GM21528 (cell line): ENCODE data around the gene RELT.
"Not testable (repeated sequence)": the region's sequence is repeated elsewhere in the genome, so short reads cannot be mapped to it uniquely, and the experiment has no call there.

Experiments
- ATAC-seq: cut with Tn5 transposase; IDR thresholded peaks from one replicate; pipeline ENCODE4 v1.9.1; 2021; ENCODE audit warnings: mild to moderate bottlenecking, moderate library complexity; ENCODE audit not compliant: unreplicated experiment, low FRiP score

The RELT gene

DNA sequence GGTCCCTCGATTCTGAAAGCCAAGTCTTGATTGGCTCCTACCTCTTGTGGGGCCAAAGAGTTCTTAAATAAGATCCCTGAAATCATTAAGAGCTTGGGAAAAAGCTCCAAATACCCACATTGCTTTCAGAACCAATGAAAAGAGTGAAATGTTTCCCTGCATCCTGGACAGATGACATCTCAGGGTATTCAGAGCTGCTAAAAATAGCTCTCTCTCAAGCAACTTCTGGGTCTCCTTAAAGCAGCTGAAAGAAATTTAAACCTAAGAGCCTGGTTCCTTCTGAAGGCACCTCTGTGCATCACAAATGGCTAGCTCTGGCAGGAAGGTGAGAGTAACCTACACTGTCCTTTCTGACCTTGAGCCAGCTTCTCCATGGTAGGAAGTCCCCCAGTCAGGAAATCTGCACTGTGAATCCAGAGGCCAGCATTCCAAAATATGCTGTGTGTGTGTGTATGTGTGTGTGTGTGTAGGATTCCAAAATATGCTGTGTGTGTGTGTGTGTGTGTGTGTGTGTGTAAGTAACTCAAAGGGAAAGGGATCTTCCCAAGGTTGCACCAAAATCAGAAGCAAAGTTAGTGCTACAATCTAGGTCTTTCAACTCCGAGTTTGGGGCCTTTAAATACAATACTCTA is 50.1 kb downstream of the RELT start:
- ATAC-seq = no peak

DNA sequence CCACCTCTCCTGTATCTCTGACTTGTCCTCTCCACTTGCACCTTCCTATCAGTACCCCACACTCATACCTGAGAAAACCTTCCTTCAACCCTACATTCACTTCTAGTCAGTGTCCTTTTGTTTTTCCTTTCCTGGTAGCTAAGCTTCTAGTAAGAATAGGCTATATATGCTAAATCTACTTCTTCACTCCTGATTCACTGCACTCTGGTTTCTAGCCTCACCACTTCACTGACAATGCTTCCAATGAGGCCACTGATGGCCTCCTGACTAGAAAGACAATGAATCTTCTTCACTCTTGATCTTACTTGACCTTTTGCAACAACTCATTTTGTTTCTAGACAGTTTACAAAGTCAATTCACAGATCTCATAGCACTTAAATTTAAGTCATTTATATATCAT is 52.0 kb downstream of the RELT start:
- ATAC-seq = no peak

DNA sequence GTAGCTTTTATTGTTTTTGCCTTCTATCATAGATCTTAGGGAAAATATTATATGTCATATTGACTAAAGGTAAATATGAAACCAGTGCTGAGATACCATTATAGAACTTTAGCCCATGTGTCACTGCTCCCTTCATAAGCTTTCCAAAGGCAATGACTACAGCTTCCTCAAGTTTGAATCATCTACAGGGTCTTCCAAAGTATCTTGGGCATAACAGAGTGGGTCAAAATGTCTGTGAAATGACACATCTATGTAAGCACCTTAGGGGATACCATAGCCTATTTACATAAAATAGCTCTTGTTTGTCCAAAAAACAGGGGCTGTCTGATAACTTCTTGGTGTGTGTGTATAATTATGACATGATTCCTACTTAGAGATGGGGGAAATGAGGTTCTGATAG is 52.5 kb downstream of the RELT start:
- ATAC-seq = no peak

DNA sequence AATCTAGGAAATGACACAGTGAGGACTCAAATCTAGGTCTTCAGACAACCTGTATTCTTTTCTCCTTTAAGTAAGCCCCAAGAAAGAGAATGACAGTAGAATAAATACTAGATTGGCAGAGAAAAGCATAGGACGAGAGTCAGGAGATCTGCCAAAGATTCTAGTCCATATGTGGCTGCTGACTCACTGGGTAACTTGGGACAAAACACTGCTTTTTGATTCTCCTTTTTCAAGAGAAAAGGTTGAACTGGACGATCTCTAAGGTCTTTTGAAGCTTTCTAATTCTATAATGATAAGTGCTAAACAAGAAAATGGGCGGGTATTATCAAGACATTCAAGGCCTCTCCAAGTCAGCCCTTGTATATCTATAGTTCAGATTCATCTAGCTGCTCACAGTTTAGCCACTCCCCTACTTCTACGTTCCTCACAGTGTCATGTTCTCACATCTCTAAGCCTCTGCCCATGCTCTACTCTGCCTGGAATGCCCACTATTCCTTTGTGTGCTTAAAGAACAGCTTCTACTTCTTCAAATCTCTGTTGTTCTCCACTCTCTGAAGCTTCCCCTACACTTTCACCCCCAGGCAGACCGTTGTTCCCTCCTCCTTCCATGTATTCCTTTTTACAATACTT is 53.0 kb downstream of the RELT start:
- no peak for ATAC-seq

DNA sequence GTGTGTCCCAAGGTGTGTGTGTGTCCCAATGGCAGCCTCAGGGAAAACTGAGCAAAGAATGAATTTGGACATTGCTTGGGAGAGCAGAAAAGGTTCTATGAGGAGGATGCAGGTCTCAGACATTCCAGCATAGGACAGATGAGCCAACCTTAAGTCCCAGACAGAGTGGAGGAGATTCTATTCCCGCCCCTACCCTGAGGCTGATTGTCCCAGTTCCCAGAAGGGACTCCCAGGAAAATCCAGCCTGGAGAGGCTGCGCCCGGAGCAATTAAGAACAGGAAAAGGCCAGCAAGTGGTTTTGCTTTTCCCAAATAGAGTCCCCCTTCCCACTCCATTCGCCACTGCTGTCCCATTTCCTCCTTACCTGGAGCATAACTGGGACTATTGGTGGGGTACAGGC is 54.1 kb downstream of the RELT start:
- no peak for ATAC-seq

DNA sequence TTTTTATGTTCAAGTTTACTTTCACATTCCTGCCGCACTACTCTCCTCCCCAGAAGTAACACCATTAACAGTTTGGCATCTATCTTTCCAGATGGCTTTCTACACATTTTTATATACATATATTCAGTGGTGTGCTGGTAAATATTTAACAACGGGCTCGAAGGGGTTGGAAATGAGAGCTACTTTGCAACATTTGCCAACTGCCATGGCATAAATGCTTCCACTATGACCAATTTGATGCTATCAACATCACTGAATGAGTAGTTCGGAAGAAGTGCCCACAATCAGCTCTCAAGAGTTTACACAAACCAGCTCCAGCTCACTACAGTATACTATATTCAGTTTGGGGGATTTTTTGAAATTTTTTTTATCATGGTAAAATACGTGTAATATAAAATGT is 55.2 kb downstream of the RELT start:
- no peak for ATAC-seq

DNA sequence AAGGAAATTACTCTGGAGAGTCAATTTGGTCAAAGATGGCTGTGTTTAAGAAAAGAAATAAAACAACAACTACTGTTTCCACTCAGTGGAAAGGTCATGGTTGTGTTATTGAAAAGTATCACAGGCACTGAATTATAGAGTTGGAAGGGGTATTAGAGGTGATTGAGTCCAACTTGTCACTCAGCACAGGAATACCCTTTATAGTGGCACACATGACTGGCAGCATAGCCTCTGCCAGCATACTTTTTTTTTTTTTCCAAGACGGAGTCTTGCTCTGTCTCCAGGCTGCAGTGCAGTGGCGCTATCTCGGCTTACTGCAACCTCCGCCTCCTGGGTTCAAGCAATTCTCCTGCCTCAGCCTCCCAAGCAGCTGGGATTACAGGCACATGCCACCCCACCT is 60.7 kb downstream of the RELT start:
- not testable (repeated sequence) for ATAC-seq

DNA sequence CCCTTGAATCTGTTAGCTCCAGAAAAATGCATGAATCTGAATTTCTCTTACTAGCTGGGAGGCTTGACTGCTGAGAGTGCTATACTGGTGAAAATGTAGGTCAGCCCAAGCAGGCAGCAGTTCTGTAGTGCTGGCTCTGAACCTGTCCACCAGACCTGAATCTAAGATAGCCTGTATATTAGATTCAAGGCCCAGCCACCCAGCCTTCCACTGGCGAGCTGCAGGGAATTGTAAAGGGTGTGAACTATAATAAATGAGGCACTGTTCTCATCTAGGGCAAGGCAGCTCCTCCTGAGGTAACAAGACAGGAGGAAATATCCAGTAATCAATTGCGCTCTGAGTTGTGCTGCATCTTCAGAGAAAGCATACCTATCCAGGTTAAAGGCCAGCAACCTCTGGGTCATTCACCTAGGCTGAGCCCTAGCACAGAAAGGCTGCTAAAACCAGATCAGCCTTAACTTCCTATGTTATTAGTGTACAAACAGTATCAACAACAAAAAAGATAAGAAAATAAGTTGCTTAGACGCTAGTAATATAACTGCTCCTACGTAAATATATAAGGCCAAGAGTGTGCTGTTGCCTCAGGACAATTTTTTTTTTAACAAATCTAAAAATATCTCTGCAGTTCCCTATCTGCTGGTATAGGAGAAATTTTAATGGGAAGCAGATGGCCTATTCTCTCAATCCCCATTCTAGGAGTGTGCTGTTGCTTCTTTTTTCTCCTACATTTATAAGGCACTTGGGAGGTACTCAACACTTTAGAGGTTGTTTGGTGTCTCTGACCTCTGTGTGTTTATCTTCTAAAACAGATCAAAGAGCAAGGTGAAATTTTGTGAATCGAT is 63.0 kb downstream of the RELT start:
- ATAC-seq = no peak

DNA sequence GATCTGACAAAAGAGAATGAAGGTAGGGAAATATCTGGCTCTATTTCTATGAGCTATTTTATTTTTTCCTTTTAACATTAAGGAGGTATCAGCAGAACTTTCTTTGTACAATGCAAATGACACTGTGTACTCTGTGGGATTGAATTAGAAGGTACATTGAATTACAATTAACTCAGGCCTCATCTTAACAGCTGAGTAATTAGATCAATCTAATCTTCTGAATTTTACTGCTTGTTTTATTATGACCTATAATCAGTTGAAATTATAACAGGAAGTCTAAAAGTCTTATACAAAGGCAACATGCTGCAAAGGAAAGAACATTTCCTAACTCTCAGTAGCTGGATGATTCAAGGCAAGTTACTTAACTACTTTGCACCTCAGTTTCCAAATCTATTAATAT is 69.8 kb downstream of the RELT start:
- no peak for ATAC-seq

DNA sequence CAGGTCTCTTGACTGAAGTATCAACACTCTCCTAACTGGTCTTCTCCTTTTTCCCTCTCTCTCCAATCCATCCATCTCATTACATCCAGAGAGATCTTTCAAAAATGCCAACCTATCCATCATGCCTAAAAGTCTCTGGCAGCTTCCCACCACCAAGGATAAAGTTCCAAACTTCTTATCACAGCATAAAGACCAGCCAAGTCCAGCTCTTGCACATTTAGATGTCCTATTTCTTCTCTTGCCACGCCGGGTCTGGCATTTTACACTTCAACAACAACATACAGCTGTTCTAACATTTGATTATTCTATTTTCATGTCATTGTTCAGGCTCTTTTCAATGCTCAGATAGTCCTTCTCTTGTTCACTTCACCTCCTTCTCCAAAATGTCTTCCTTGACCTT is 70.6 kb downstream of the RELT start:
- ATAC-seq = no peak
